Nasal cavity respiratory epithelium epithelial cell of viscerocranial mucosa (primary cell): ENCODE data around the gene GPR3. TPM values are rescaled to one million over a fixed set of nuclear protein-coding genes. Genes with fewer than 3 reads are reported as not detected.

Source experiments
- total RNA-seq: library from RNA; depleted of rRNA; stranded (reverse); fragments of >200 nt; gene quantifications from 2 replicates; pipeline ENCODE4 v1.2.3, GENCODE V29; 2014

Gene GPR3, protein sequence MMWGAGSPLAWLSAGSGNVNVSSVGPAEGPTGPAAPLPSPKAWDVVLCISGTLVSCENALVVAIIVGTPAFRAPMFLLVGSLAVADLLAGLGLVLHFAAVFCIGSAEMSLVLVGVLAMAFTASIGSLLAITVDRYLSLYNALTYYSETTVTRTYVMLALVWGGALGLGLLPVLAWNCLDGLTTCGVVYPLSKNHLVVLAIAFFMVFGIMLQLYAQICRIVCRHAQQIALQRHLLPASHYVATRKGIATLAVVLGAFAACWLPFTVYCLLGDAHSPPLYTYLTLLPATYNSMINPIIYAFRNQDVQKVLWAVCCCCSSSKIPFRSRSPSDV
- total RNA-seq = under 0.01 TPM in 2 replicates

DNA sequence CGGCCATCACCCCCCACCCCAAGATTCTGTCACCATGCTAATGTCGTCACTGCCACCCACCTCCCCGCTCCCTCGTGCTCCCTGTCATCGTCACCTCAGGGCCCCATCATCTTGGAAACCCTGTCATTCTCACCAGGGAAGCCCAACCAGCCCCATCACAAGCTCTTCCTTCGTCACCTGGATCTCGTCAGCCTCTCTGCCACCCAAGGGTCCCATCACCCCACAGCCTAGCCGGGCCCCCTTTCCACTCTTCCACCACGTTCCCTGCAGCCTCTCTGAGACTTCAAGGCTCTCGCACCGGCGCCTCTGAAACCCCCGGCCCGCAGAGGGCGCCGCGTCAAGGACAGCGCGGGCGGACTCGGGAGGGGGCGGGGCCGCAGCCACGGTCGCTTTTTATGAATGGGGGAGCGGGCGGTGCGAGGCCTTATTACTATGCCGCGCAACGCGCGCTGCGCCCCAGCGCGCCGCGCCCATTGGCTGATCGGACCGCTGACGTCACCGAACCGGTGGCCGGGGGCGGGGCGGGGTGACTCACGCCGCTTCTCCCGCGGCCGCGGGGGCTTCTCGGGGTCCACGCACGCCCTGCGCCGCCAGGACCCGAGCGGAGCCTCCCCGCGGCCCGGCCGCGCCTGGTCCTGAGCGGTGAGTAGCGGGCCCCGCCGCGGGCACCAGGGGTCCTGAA, at the start of gene GPR3:
GPR3 (plus strand) TSS at position 527 of the 682 bp plus-strand sequence. CDS start 1,177 bp downstream, outside the sequence.

DNA sequence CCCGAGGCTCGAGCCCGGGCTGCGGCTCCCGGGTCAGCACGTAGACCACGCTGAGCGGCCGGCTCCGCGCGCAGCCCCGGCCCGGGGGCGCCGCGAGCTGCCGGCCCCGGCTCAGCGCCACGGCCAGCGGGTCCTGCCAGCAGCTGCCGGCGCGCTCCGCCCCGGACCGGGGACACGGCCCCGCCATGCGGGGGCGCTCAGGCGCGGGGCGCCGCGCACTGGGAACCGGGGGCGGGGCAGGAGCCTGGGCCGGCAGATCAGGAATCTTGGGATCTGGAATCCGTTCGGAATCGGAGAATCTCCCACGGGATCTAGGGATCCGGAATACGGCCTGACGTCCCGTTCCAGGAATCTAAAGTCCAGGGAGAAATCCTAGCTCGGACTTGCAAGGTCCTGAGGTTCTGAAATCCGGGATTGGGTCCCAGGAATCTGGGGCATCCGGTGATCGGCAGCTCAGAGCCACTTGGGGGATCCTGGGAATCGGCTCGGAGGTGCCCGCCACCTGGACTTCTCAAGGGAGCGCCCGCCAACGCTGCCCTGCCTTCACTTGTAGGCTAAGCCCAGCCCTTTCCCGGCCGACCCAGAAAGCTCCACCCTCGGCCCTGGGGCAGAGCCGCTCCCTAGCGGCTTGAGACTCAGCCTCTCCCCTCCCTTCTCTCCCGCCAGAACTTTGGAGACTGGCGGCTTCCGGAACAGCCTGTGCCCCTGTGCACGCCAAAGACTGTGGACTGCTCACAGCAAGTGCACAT, 25.8 kb upstream of the GPR3 start, which contains the start of gene MAP3K6:
MAP3K6 (minus strand) TSS at position 551 of the 749 bp plus-strand sequence; CDS start at position 187, 364 bp downstream.

DNA sequence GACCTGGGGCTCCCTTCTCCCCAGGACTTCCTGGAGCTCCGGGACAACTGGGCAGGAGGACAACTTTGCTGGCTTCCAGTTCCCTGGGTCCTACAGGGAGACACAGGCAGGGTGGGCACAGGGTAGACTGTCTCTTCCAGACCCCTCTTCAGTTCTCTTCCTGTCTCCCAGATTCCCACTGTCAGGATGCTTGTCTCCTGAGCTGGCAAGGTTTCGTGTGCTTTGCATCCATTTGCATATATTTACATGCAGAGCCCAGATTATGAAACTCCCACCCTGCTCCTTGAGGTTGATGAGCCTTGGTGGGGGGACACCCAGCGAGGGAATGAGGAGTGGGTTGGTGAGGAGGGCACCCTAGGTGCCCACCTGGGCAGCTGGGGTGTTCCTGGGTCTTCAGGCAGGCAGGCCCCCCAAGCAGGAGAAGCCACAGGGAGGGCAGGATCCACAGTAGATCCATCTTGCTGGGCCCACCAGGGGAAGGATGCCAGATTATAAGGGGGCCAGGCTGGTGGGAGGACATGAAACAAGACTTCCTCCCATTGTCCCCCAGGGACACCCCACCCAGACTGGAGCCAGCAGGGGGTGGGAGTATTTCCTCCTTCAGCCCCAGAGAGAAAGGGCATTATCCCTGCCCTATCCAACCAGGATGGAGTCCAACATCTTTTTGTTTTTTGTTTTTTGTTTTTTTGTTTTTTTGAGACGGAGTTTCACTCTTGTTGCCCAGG, 17.9 kb upstream of the GPR3 start, which contains the start of gene FCN3:
FCN3 (minus strand) TSS at position 463 of the 725 bp plus-strand sequence; CDS start at position 457, 6 bp downstream.

DNA sequence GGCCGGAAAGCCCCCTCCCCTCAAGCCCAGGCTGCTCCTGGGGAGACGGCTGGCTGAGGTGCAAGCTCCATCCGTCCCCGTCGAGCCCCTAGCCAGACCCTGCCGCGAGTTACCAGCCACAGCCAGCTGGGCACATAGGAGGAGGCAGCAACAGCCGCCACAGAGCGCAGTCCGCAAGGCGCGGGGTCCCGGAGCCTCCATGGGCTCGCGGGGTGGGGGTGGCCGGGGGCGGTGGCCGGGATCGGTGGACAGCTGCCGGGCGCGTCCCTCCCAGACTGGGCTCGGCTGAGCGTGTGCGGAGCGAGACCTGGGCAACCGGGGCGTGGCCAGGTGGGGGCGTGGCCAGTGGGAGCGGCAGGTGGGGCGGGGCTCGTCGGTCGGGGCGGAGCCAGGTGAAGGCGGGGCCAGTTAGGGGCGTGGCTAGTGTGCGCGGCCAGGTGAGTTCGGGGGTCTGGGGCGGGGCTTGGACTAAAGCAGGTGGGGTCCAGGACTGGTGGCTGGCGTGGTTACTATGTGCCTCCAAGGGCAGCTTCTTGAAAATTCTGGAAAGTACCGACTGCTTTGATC, 9.3 kb upstream of the GPR3 start, which contains the start of gene CD164L2:
CD164L2 (minus strand) TSS at position 295 of the 567 bp plus-strand sequence; CDS start at position 201, 94 bp downstream.

Other genes with a start within 250 kb of the GPR3 start
- gene SLC9A1, start 237.5 kb upstream of the GPR3 start, total RNA-seq = 10.9 and 78.4 TPM in 2 replicates
- gene WDTC1, start 158.0 kb upstream of the GPR3 start, total RNA-seq = 18.8 and 41.9 TPM in 2 replicates
- 12.3 and 17.9 TPM in 2 replicates for gene TMEM222, start 70.5 kb upstream of the GPR3 start, total RNA-seq
- 40.3 and 78.8 TPM in 2 replicates for gene SYTL1, start 50.6 kb upstream of the GPR3 start, total RNA-seq
- gene MAP3K6, start 25.7 kb upstream of the GPR3 start, total RNA-seq = 14.7 and 29.0 TPM in 2 replicates
- 0.21 TPM in 1 of 2 replicates, not detected in the other for gene FCN3, start 17.8 kb upstream of the GPR3 start, total RNA-seq
- gene CD164L2, start 9.3 kb upstream of the GPR3 start, total RNA-seq = 0.34 and 1.4 TPM in 2 replicates
- gene WASF2, start 97.5 kb downstream of the GPR3 start, total RNA-seq = 28.7 and 63.1 TPM in 2 replicates
- 3.8 and 19.1 TPM in 2 replicates for gene AHDC1, start 211.5 kb downstream of the GPR3 start, total RNA-seq
- gene FGR, start 242.6 kb downstream of the GPR3 start, total RNA-seq = under 0.01 and 0.50 TPM in 2 replicates